AG10803 (cell line): Measurements from ENCODE around the gene CEP295NL.

Source experiments
- DNase-seq: peaks from one replicate; pipeline ENCODE4 v3.0.0; 2010; ENCODE audit warnings: low read depth
- H3K4me3 ChIP-seq: 2 replicates; pipeline ENCODE4 v1.5.1; 2011; ENCODE audit warnings: mild to moderate bottlenecking, low read length, control low read depth
- CTCF ChIP-seq: conservative IDR thresholded peaks from 2 replicates; pipeline ENCODE4 v1.5.1; 2011; ENCODE audit warnings: mild to moderate bottlenecking, low read length, control low read depth, inconsistent platforms

Gene CEP295NL

DNA sequence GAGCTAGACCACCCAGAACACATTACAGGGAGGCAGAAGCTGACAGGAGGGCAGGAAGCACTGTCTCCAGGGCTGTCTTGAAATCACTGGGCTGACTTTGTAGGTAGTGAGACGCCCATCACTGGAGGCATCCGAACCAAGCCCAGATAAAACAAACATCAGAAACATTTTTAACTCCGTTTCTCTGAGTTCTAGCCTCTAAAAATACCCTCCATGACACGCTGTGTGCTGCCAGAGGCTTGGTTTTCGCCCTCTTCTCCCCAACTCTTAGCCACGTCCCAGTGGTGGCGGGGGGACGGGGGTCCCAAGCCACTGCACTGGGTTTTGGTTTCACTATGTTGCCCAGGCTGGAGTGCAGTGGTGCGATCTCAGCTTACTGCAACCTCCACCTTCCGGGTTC lies 1.2 kb downstream of the CEP295NL start:
- DNase-seq = no peak
- H3K4me3 ChIP-seq = no peak overlapping the region
- TF ChIP-seq CTCF = no peak

DNA sequence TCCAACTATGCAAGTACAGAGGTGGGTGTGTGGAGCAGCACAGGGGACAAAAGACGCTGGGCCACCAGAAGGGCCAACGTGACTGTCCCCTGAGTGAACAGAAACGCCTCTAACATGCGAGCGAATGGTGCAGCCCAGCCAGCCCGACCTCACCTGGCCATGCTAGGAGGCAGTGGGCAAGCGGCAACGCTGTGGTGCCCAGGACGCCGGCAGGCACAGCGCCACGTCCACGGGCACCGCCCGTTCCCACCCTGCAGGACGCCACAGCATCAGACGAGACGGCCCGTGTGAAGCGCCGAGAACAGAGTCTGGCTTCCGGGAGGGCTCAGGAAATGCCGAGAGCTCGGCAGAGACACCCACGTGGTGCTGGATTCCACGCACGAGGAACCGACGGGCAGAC lies 2.2 kb downstream of the CEP295NL start:
- TF ChIP-seq CTCF = no peak
- H3K4me3 ChIP-seq = no peak overlapping the region
- DNase-seq = no peak

DNA sequence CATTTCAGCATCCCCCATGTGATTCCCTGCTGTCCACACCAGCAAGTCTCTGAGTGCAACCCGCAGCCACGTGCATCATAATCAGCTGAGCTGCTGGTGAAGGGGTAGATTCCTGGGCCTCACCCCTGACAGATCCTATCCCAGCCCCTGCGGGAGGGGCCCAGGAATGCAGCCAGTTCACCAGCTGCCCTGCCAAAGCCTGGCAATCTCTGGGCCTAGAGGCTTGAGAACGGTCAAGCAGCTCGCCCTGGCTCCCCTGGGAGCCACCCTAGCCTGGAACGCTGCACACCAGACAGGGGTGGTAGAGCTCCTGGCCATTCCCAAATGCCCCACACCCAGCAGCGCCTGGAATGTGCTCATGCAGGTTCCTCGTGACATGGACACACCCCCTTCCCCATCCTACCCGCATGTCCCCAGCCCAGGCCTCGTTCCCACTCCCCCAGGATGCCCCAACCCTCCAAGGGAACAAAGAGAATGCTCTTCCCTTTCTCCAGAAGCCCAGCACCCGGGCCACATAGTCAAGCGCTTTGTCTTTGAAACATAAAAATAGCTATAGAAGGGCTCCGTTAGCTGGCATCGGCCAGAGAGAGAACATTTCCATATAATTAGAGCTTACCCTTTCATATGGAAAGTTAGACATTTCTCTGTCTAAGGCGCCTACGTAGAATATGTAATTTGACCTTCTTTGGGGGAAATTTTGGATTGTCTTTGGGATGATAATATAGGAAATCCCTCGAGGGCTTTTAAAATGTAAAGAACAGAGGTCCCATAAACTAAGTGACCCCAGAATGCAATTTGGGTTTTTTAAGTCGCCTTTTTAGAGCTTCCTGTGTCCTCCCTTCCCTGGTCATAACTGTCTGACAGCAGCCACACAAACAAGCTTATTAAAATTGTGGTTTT lies 3.4 kb downstream of the CEP295NL start:
- TF ChIP-seq CTCF = no peak
- peak; percentile 58 for DNase-seq
- no peak overlapping the region for H3K4me3 ChIP-seq

DNA sequence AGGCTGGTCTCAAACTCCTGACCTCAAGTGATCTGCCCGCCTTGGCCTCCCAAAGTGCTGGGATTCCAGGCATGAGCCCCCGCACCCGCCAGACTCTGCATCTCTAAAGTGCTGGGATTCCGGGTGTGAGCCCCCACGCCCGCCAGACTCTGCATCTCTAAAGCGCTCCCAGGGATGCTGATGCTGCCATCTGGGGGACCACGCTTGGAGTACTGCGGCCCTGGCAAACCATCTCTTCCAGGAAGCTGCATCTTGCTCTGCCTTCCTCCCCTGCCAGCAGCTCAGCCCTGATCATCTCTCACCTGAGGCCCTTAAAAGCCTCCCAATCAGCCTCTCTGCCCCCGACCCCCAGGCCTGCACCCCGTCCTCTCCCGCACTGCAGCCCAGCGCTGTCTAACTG lies 4.1 kb downstream of the CEP295NL start:
- no peak for DNase-seq
- H3K4me3 ChIP-seq = no peak overlapping the region
- no peak for TF ChIP-seq CTCF

DNA sequence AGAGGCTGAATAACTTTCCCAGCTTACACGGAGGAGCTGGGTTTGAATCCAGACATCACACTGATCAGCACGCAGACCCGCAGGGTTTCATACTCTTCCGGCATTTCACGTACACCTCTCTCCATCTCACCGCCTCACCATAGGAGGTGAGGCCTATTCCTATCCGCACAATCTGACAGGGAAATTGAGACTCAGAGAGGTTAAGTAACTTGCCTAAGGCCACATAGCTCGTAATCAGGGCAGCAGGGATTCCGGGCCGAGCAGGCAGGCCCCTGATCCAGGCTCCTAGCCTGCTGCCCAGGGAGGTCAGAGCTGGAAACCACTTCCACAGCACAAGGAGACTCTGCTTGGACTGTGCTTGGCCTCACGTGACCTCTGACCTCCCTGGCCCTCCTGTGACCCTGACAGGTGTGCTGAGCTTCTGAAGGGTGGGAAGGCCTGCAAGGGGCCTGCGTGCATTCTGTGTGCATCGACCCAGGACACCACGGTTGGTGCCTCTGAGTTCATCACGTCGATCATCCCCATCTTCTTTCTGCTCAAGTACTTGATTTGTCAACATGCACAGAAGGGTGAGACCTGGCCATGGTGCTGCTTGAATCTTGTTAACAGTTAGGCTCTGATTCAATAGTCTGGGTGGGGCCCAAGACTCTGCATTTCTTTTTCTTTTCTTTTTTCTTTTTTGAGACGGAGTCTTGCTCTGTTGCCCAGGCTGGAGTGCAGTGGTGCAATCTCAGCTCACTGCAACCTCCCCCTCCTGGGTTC lies 4.7 kb downstream of the CEP295NL start:
- no peak for TF ChIP-seq CTCF
- no peak overlapping the region for H3K4me3 ChIP-seq
- no peak for DNase-seq

GRCh38 chr17:78897664-78898047 lies 5.3 kb downstream of the CEP295NL start:
- H3K4me3 ChIP-seq = no peak overlapping the region
- no peak for DNase-seq
- TF ChIP-seq CTCF = no peak
